Fibroblast of lung (primary cell): ENCODE results near the gene HNRNPAB. TPM values are rescaled to one million over a fixed set of nuclear protein-coding genes. Genes with fewer than 3 reads are reported as not detected.

Experiments used
- DNase-seq, 2 donors: peaks; one replicate each; pipeline versions ENCODE4 v3.0.0 to v3.0.0-alpha.2; 2010; ENCODE audit warnings: low read depth in 2 of 2
- H2AFZ ChIP-seq: 2 replicates; pipeline ENCODE4 v1.5.1; 2012; ENCODE audit warnings: low read length, control low read depth, inconsistent platforms
- H3K27ac ChIP-seq: 2 replicates; pipeline ENCODE4 v1.5.1; 2011; ENCODE audit warnings: low read length, control low read depth; ENCODE audit not compliant: insufficient read depth
- H3K27me3 ChIP-seq: 2 replicates; pipeline ENCODE4 v1.5.1; 2011; ENCODE audit warnings: mild to moderate bottlenecking, low read length; ENCODE audit not compliant: control insufficient read depth, insufficient read depth
- H3K36me3 ChIP-seq: 2 replicates; pipeline ENCODE4 v1.5.1; 2011; ENCODE audit warnings: low read length; ENCODE audit not compliant: control insufficient read depth, insufficient read depth
- H3K4me1 ChIP-seq: 2 replicates; pipeline ENCODE4 v1.5.1; 2011; ENCODE audit warnings: low read length; ENCODE audit not compliant: control insufficient read depth, insufficient read depth; ENCODE audit errors: extremely low read depth
- H3K4me2 ChIP-seq: 2 replicates; pipeline ENCODE4 v1.5.1; 2011; ENCODE audit warnings: low read length, control low read depth; ENCODE audit not compliant: insufficient read depth; ENCODE audit errors: extremely low read depth
- H3K4me3 ChIP-seq, 4 experiments: fragments of 200-600 bp in 1 of 4; sonication (generic) in 1 of 4; replicated peaks in 1 of 4; 2 replicates each; pipeline ENCODE4 v1.5.1; 2011 to 2016; ENCODE audit warnings: low read length in 4 of 4, low read depth in 3 of 4, mild to moderate bottlenecking in 3 of 4, control low read depth in 2 of 4, inconsistent platforms in 1 of 4, mixed read lengths in 1 of 4; ENCODE audit not compliant: insufficient read depth in 1 of 4; ENCODE audit errors: control extremely low read depth in 1 of 4
- H3K79me2 ChIP-seq: 2 replicates; pipeline ENCODE4 v1.5.1; 2012; ENCODE audit warnings: mild to moderate bottlenecking, low read length, inconsistent platforms; ENCODE audit not compliant: control insufficient read depth, insufficient read depth
- H3K9ac ChIP-seq: 2 replicates; pipeline ENCODE4 v1.5.1; 2011; ENCODE audit warnings: mild to moderate bottlenecking, low read length, control low read depth; ENCODE audit not compliant: insufficient read depth
- H3K9me3 ChIP-seq: 2 replicates; pipeline ENCODE4 v1.5.1; 2012; ENCODE audit warnings: low read depth, low read length; ENCODE audit not compliant: control insufficient read depth, insufficient read depth
- H4K20me1 ChIP-seq: 2 replicates; pipeline ENCODE4 v1.5.1; 2011; ENCODE audit warnings: low read length; ENCODE audit not compliant: control insufficient read depth, insufficient read depth; ENCODE audit errors: extremely low read depth
- EZH2 ChIP-seq: IDR thresholded peaks from 2 replicates; pipeline ENCODE4 v1.5.1; 2012; ENCODE audit warnings: low read length, control low read depth, mild to moderate bottlenecking; ENCODE audit errors: missing control alignments
- polyA plus RNA-seq, 2 donors: library from polyadenylated mRNA; depleted of rRNA in 1 of 2; stranded (reverse) in 1 of 2; unstranded in 1 of 2; fragments of >200 nt; gene quantifications; 2 replicates each; pipeline ENCODE4 v1.2.1, GENCODE V29; 2011 to 2012; ENCODE audit warnings: missing spikeins in 1 of 2
- total RNA-seq: library from RNA; depleted of rRNA; stranded (reverse); fragments of >200 nt; gene quantifications from 2 replicates; pipeline ENCODE4 v1.2.1, GENCODE V29; 2014
- TF ChIP-seq, protein P1 (sequence below), 2 donors: IDR thresholded peaks in 1 of 2; conservative IDR thresholded peaks in 1 of 2; 1 replicate in 1 of 2; 2 replicates in 1 of 2; pipeline ENCODE4 v1.5.1; 2011 to 2012; ENCODE audit warnings: low read length in 2 of 2, control low read depth in 1 of 2, inconsistent platforms in 1 of 2, low read depth in 1 of 2, mild to moderate bottlenecking in 1 of 2

HNRNPAB gene
- total and polyA plus RNA-seq, 2 donors (not counting 1 experiment from before 2014, with no cell fraction given), result 23.1 to 106 TPM

DNA sequence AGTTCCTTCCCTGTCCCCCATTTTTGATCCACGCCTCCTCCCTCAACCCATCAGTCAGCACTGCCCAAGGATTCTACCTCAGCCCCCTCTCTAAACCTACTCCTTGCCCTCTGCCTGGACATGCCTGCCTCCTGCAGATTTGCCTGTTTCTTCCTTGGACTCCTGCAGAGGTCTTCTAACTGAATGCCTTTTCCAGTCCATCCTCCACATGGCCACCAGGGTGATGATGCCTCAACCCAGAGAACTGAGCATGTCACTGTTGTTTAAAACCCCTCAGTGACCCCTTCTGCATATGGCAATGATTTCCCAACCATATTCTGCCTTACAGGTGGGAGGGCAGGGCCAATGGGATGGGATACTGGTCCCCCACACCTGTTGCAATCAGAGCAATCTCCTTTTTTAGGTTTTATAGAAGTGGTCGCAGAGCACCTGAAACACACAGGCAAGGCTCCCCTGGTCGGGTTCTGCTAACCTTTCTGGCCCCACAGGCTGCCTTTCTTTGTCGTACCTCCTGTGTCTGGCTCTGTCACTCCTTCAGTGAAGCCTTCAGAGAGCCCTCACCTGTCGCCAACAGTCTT lies 19.0 kb downstream of the HNRNPAB start:
- DNase-seq, result no peak
- Histone ChIP-seq H3K27ac (no peak overlapping the region), H3K79me2 (no peaks in the 10 kb centered on the region), H3K9me3 (no peaks in the 10 kb centered on the region), H4K20me1 (no peaks in the 10 kb centered on the region), H3K4me3 (no peak overlapping the region), H3K27me3 (no peaks in the 10 kb centered on the region), H2AFZ (no peak overlapping the region), H3K9ac (no peak overlapping the region), H3K4me1 (no peaks in the 10 kb centered on the region), H3K36me3 (peaks cover 10% of the 10 kb centered on the region), H3K4me2 (no peak overlapping the region)
- TF ChIP-seq, protein P1, sequence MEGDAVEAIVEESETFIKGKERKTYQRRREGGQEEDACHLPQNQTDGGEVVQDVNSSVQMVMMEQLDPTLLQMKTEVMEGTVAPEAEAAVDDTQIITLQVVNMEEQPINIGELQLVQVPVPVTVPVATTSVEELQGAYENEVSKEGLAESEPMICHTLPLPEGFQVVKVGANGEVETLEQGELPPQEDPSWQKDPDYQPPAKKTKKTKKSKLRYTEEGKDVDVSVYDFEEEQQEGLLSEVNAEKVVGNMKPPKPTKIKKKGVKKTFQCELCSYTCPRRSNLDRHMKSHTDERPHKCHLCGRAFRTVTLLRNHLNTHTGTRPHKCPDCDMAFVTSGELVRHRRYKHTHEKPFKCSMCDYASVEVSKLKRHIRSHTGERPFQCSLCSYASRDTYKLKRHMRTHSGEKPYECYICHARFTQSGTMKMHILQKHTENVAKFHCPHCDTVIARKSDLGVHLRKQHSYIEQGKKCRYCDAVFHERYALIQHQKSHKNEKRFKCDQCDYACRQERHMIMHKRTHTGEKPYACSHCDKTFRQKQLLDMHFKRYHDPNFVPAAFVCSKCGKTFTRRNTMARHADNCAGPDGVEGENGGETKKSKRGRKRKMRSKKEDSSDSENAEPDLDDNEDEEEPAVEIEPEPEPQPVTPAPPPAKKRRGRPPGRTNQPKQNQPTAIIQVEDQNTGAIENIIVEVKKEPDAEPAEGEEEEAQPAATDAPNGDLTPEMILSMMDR (conservative IDR thresholded peaks at IDR 0.05 in 1 of 2, IDR thresholded peaks at IDR 0.05 in 1 of 2; ENCODE audit: low read depth in 1 of 2, low read length in 2 of 2), result no peak
- TF ChIP-seq EZH2, result no peak

DNA sequence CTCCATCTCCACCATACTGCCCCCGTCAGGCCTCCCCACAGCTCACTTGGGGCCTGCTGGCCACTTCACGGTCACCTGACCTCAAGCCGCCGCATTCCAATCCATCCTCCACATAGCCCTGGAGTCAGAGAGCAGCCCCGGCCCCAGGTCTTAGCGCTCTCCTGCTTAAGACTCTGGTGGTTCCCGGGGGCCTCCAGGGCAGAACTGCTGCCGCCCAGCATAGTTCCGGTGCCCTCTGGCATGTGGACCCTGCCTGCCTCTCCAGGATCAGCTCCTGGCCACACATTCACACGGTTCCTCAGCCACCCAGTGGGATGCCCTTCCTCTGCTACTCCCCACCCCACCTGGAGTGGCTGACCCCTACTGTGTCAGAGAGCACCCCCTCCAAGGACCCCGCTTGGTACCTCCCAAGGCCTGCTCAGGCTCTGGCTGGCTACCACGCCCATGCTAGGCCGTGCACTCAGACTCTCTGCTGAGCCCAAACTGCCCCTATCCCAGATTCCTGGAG lies 19.5 kb downstream of the HNRNPAB start:
- no peak overlapping the region for H3K27ac ChIP-seq
- H3K27me3 ChIP-seq, result no peaks in the 10 kb centered on the region
- H3K9ac ChIP-seq, result no peak overlapping the region
- no peaks in the 10 kb centered on the region for H3K9me3 ChIP-seq
- no peaks in the 10 kb centered on the region for H3K79me2 ChIP-seq
- no peaks in the 10 kb centered on the region for H4K20me1 ChIP-seq
- H3K36me3 ChIP-seq, result peaks cover 13% of the 10 kb centered on the region
- no peak overlapping the region for H3K4me2 ChIP-seq
- H3K4me3 ChIP-seq, result no peak overlapping the region
- no peaks in the 10 kb centered on the region for H3K4me1 ChIP-seq
- no peak overlapping the region for H2AFZ ChIP-seq
- no peak for DNase-seq
- TF ChIP-seq, protein P1 (conservative IDR thresholded peaks at IDR 0.05 in 1 of 2, IDR thresholded peaks at IDR 0.05 in 1 of 2; ENCODE audit: low read depth in 1 of 2, low read length in 2 of 2), result no peak
- no peak for TF ChIP-seq EZH2

DNA sequence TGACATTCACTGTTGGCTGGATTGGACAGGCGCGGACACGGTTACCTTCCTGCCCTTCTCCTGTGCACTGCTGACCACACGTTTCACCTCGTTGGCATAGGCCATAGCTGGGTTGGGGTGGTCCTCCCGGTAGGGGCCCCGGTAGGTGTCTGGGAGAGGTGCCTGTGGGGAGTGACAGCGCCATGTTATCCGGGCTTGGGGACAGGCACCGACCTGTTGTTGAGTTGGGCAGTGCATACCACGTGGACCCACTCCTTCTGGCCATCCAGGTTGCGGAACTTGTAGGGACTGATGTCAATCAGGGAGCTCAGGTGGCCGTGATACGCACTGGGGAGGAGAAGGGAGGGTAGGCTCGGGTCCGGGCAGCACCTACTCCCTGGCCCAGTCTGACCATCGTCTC lies 20.1 kb downstream of the HNRNPAB start:
- Histone ChIP-seq H3K4me3 (no peak overlapping the region), H3K36me3 (peaks cover 13% of the 10 kb centered on the region), H3K4me2 (no peak overlapping the region), H3K79me2 (no peaks in the 10 kb centered on the region), H3K27ac (no peak overlapping the region), H3K4me1 (no peaks in the 10 kb centered on the region), H3K9ac (no peak overlapping the region), H3K9me3 (no peaks in the 10 kb centered on the region), H4K20me1 (no peaks in the 10 kb centered on the region), H2AFZ (no peak overlapping the region), H3K27me3 (no peaks in the 10 kb centered on the region)
- DNase-seq, result no peak
- no peak for TF ChIP-seq EZH2
- TF ChIP-seq, protein P1 (conservative IDR thresholded peaks at IDR 0.05 in 1 of 2, IDR thresholded peaks at IDR 0.05 in 1 of 2; ENCODE audit: low read depth in 1 of 2, low read length in 2 of 2), result no peak
